K562 (cell line): ENCODE measurements around the gene CTIF.

ENCODE experiments used
- FOXP1 ChIP-seq: sonication (generic); formaldehyde crosslinking; IDR thresholded peaks from 2 replicates; pipeline ENCODE4 v1.8.0; 2022; ENCODE audit warnings: mild to moderate bottlenecking, missing genetic modification reagents
- SP2 ChIP-seq: IDR thresholded peaks from 2 replicates; pipeline ENCODE4 v1.6.1; 2011; ENCODE audit warnings: mild to moderate bottlenecking, low read depth, low read length, moderate library complexity; ENCODE audit not compliant: poor library complexity, severe bottlenecking; ENCODE audit errors: extremely low read depth

GRCh38 chr18:48783616-48784520 is 245.0 kb downstream of the CTIF start:
- TF ChIP-seq FOXP1 (CRISPR knock-in tag): no peak
- no peak for TF ChIP-seq SP2
